Femur (tissue), 1 donor: ENCODE data around the gene PSD2.

Source experiments
- DNase-seq: peaks from one replicate; pipeline ENCODE4 v3.0.0-alpha.2; 2017

PSD2 gene

GRCh38 chr5:139795074-139796001 lies at the start of gene PSD2:
PSD2 (plus strand) TSS chr5:139795808; CDS start chr5:139809441, 13,633 bp downstream.
- no peak for DNase-seq

DNA sequence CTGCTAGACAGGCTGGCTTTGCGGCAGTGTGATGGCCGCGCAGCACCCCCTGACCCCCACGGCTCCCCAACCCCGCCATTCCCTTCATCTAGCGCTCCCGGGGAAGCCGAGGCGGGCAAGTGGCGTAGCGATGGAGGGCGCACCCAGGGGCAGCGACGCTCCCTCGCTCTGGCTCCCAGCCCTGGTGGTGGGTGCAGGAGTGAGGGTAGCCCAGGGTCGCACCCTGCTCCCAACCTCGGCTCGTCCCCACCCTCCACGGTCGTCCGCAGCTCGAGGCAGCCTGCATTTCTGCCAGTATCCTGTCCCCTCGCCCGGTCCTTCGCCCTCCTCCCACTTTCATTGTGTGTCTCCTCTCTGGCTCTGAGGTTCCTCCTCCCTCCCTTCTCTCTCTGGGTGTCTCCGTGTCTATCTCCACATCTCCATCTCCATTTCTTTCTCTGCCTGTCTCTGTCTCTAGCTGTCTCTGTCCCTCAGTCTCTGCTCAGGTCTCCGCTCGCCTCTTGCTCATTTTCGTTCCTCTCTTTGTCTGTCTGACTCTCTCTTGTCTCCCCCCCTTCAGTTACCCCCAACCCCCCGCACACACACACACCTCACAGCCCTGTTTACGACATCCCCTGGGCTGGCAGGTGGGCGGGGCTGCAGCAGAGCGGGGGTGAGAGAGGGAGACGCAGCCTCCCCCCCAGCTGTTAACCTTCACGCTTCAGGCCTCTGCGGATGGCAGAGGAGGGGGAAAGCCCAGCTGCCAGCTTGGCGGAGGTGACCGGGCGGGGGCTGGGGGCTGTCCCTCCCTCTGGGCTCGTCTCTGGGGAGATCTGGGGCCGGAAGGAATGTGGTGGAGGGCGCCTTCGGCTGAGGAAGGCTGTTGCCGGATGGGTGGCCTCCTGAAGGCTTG lies 48.7 kb upstream of the PSD2 start:
- no peak for DNase-seq

DNA sequence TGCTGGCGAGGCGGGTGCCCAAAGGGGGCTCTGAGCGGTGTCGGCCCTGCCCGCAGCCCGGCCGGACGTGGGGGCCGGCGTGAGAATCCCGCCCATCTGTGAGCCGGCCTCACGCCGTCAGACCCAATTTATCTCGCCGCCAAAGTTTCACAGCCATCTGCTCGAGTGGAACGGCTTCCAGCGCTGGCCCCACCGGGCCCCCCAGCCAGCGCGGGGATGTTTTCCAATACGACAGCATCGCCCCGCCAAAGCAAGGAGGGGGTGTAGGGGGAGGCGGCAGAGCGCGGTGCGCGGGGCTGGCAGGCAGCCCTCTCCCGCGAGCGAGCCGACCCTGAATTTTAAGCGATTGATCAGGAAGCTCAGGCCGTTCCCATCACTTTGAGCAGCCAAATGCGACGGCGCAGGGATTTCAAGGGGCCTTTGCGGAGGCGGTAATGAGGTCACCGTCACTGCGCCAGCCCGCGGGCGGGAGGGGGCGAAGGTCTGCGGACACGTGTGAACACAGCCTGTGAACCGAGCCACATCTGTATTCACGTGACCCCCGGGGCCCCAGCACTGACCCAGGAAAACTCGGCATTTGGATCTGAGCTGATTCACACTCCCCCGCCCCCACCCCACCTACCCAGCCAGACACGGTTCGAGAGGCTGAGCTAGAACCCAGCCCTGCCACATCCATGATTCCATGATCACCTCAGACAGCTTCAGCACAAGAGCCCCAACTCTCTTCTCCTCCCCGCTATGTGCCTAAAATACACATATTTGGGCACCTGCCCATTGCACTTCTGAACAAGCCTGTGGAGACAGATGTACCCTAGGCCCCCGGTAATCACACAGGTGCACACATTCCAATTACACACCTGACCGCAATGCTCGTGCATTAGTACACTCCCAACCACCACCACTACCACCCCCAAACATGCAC lies 47.8 kb upstream of the PSD2 start:
- DNase-seq = peak; percentile 77

DNA sequence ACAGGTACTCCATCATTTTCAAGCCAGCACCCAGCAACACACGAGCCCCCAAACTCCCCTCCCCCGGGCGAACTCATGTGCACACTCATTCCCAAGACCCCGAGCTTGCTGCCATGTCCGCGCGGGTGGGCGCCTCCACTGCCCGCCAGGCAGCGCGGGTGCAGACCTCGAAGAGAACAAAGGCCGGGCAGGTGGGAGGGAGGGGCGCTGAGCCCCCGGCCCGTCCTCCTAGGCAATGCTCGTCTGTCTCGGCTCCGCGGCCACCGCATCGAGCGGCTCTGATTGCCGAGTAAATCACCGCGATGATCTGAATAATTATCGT lies 47.1 kb upstream of the PSD2 start:
- DNase-seq = no peak

GRCh38 chr5:139749242-139749641 lies 46.4 kb upstream of the PSD2 start:
- DNase-seq = no peak

DNA sequence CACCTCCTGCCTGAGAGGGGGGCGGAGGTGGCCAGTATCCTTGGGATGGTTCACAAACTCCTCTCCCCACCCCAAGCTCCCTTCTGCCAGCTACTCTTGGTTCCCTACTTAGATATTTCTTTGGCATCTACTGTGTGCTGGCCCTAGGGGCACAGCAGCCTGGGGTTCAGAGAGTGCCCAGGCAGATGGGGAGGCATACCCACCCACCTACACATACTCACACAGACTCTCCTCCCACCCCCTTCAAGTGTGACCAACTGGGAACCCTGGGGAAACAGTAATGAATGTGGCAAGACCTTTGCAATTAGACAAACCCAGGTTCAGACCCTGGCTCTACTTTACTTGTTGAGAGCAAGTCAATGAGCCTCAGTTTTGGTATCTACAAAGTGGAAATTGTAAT lies 44.4 kb upstream of the PSD2 start:
- no peak for DNase-seq

- no peak for DNase-seq
Observed at GRCh38 chr5:139752506-139753473, 42.8 kb upstream of the PSD2 start.

GRCh38 chr5:139755892-139756671 lies 39.5 kb upstream of the PSD2 start:
- DNase-seq = peak; percentile 28

DNA sequence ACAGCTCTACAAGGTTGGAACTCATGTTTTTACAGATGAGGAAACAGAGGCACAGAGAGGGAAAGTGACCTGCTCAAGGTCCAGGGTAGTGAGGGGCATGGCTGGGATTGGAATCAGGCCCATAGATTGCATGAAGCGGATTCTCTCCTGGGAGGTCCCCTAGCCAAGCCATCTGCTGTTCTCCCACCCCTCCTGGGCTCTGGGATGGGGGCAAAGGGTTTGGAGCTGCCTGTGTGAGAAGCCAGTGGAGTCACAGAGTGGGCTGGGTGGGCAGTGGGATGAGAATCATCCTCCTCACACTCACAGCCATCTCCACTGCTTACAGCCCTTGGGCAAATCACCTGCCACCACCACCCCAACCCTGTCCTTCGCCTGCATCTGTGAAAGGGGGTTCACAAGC lies 38.6 kb upstream of the PSD2 start:
- DNase-seq = no peak

- peak; percentile 16 for DNase-seq
Observed at GRCh38 chr5:139757727-139758509, 37.7 kb upstream of the PSD2 start.

GRCh38 chr5:139758510-139759075 lies 37.0 kb upstream of the PSD2 start:
- DNase-seq = peak; percentile 19

DNA sequence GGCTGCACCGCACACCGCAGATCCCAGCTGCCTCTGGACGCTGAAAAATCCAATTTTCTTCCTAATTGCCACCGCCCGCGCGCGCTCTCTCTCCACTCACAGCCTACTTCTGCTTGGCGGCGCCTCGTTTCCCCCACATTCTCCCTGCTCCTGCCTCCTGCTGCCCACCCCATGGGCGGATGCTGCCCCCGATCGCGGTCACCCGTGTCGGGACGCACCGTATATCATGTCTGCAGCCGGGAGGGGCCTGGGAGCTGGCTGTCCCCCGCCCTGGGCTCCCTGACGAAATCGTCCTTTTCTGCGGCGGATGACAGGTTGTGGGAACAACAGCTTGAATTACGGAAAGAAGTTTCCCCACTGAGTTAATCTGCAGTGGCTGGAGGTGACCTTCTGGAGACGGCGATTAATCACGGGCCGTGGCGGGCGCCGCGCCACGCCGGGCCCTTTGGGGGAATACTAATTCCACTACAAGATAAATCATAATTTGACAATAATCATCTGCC lies 36.3 kb upstream of the PSD2 start:
- peak; percentile 42 for DNase-seq

- peak; percentile 21 for DNase-seq
Observed at GRCh38 chr5:139760066-139761056, 35.2 kb upstream of the PSD2 start.

DNA sequence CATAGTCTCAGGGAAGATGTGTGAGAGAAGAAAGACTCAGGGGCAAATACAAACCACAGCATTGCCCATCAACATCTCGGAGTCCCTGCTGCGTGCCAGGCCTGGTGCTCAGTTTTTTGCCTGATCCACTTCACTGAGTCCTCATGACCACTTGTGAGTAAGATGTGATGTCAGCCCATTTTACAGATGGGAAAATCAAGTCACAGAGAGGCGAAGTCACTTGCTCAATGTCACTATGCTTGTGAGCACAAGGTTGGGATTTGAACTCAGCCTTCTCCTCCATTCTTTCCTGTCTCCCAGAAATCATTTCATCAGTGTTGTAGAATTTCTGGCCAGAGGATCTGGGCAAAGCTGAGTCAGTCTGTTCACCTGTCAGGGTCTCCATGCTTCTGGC lies 34.6 kb upstream of the PSD2 start:
- no peak for DNase-seq

DNA sequence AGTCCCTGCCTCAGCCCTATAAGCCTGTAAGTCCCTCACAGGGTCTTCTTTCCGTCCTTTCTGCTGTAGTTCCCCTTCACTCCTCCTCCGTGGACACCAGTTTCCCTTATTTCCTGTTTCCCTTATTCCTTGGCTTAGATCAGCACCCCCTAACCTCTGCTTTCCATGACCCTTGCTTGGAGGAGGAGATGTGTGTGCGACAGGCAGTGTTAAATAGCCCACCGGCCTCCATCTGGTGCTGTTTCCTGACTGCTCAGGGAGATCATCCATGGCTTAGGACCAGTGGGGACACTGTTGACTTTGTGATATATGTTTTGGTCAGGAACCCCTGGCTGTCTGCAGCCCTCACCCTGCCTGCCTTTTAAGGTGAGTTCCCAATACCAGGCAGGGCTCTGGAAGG lies 34.1 kb upstream of the PSD2 start:
- DNase-seq = no peak

GRCh38 chr5:139762615-139763170 lies 32.9 kb upstream of the PSD2 start:
- no peak for DNase-seq

- DNase-seq = no peak
Observed at GRCh38 chr5:139763280-139763929, 32.2 kb upstream of the PSD2 start.
